Esophagus muscularis mucosa (tissue), 4 donors: ENCODE results near the gene PHF21A. TPM values are rescaled to one million over a fixed set of nuclear protein-coding genes. Genes with fewer than 3 reads are reported as not detected.

Experiments
- DNase-seq: peaks from one replicate; pipeline ENCODE4 v3.0.0-alpha.2; 2017; ENCODE audit errors: extremely low spot score
- H3K27ac ChIP-seq, 4 donors: fragments of 200-600 bp; sonication (generic); replicated peaks in 1 of 4; 1 replicate in 3 of 4; 2 replicates in 1 of 4; pipeline ENCODE4 v1.5.1; 2016 to 2019; ENCODE audit warnings: mild to moderate bottlenecking in 1 of 4
- H3K27me3 ChIP-seq, 4 donors: fragments of 200-600 bp; sonication (generic); one replicate each; pipeline versions ENCODE4 v1.5.1 to v1.6.0; 2016 to 2019
- H3K36me3 ChIP-seq, 4 donors: fragments of 200-600 bp; sonication (generic); one replicate each; pipeline ENCODE4 v1.5.1; 2016 to 2019
- H3K4me1 ChIP-seq, 4 donors: fragments of 200-600 bp; sonication (generic); one replicate each; pipeline ENCODE4 v1.5.1; 2016 to 2019
- H3K4me3 ChIP-seq, 4 donors: fragments of 200-600 bp; sonication (generic); 1 replicate in 2 of 4; 2 replicates in 2 of 4; pipeline ENCODE4 v1.5.1; 2016 to 2019; ENCODE audit warnings: mild to moderate bottlenecking in 4 of 4, moderate library complexity in 1 of 4
- H3K9me3 ChIP-seq, 4 donors: fragments of 200-600 bp; sonication (generic); 1 replicate in 3 of 4; 2 replicates in 1 of 4; pipeline ENCODE4 v1.5.1; 2016 to 2019
- EP300 ChIP-seq: sonication (generic); formaldehyde crosslinking; IDR thresholded peaks from one replicate; pipeline ENCODE4 v1.6.1; 2017; ENCODE audit warnings: antibody characterized with exemption
- POLR2A ChIP-seq: fragments of 450-650 bp; IDR thresholded peaks from one replicate; pipeline ENCODE4 v1.6.1; 2017; ENCODE audit warnings: antibody characterized with exemption, moderate library complexity, mild to moderate bottlenecking, low read depth
- POLR2AphosphoS5 ChIP-seq, 2 donors: sonication (generic); formaldehyde crosslinking; IDR thresholded peaks; one replicate each; pipeline ENCODE4 v1.6.1; 2017; ENCODE audit warnings: antibody characterized with exemption in 2 of 2
- WGBS: methylation state at CpG from one replicate; pipeline ENCODE4 v1.1.5; 2018; 5-methylcytosine and 5-hydroxymethylcytosine counted together
- intact Hi-C: fragments of 100-400 bp; cut with DNase I; formaldehyde crosslinking; loops from one replicate; pipeline ENCODE4 v1.15.1; 2023
- total RNA-seq, 4 donors: library from RNA; depleted of rRNA; stranded (reverse); fragments of >200 nt; gene quantifications; one replicate each; pipeline versions ENCODE4 v1.1.0 to v1.2.1, GENCODE V29; 2016
- TF ChIP-seq, protein P1 (sequence below), 3 experiments: fragments of 200-600 bp in 2 of 3; fragments of 450-650 bp in 1 of 3; sonication (generic) in 2 of 3; IDR thresholded peaks; one replicate each; pipeline ENCODE4 v1.5.1; 2017 to 2019; ENCODE audit warnings: antibody characterized with exemption in 3 of 3, mild to moderate bottlenecking in 2 of 3, moderate library complexity in 1 of 3

The PHF21A gene
- total RNA-seq, 4 donors from 2014 or later, result 31.8 to 47.8 (median 36.1) TPM

- Histone ChIP-seq H3K36me3 (peaks cover 0 to 27% (median 23%) of the 10 kb centered on the region in 4 donors), H3K27me3 (peaks cover 0 to 21% (median 0%) of the 10 kb centered on the region in 4 donors), H3K4me1 (peaks cover 20 to 31% (median 26%) of the 10 kb centered on the region in 4 donors), H3K9me3 (no peaks in the 10 kb centered on the region), H3K4me3 (peak overlapping the region; percentile 61 to 84 (median 66)), H3K27ac (peak overlapping the region; percentile 62 to 79 (median 69))
- intact Hi-C loops, result no loop called here
- WGBS, result under 1% methylated on average over 45 of the region's 62 CpGs
- no peak for DNase-seq
- TF ChIP-seq POLR2AphosphoS5 (IDR thresholded peaks at IDR 0.05), result peak; percentile 32 to 54
- TF ChIP-seq, protein P1, sequence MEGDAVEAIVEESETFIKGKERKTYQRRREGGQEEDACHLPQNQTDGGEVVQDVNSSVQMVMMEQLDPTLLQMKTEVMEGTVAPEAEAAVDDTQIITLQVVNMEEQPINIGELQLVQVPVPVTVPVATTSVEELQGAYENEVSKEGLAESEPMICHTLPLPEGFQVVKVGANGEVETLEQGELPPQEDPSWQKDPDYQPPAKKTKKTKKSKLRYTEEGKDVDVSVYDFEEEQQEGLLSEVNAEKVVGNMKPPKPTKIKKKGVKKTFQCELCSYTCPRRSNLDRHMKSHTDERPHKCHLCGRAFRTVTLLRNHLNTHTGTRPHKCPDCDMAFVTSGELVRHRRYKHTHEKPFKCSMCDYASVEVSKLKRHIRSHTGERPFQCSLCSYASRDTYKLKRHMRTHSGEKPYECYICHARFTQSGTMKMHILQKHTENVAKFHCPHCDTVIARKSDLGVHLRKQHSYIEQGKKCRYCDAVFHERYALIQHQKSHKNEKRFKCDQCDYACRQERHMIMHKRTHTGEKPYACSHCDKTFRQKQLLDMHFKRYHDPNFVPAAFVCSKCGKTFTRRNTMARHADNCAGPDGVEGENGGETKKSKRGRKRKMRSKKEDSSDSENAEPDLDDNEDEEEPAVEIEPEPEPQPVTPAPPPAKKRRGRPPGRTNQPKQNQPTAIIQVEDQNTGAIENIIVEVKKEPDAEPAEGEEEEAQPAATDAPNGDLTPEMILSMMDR (IDR thresholded peaks at IDR 0.05), result no peak
- TF ChIP-seq POLR2A, result no peak
Measured at GRCh38 chr11:45899448-45900174, 221.6 kb downstream of the PHF21A start.

DNA sequence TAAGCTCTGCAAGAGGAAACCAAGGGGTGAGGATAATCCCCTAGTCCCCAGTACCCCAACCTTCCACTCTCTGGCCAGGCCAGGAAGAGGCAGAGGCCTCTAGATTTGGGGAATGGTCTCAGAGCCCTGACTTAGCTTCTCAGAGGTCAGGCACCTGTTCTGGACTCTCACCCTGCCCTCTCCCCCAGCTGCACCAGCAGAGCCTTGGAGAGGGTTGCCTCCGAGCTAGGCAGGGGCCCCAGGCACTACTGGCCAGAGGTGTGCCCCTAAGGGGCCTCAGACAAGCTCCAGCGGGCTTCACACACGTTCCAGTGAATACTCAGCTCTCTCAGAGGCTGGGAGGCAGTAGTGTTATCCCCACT is 222.2 kb downstream of the PHF21A start:
- intact Hi-C loops, result no loop called here
- no peak for TF ChIP-seq EP300
- TF ChIP-seq, protein P1 (IDR thresholded peaks at IDR 0.05), result no peak
- no peak for TF ChIP-seq POLR2AphosphoS5 (IDR thresholded peaks at IDR 0.05)
- no peak for TF ChIP-seq POLR2A

GRCh38 chr11:45897556-45897955 is 223.7 kb downstream of the PHF21A start:
- 92% methylated on average over 5 of the region's 6 CpGs for WGBS
- Histone ChIP-seq H3K36me3 (peaks cover 0 to 6% (median 4%) of the 10 kb centered on the region in 4 donors), H3K27ac (no peak overlapping the region), H3K4me1 (peaks cover 20 to 31% (median 26%) of the 10 kb centered on the region in 4 donors), H3K9me3 (no peaks in the 10 kb centered on the region), H3K27me3 (peaks cover 0 to 25% (median 0%) of the 10 kb centered on the region in 4 donors), H3K4me3 (no peak overlapping the region)
- intact Hi-C loops, result no loop called here
- TF ChIP-seq EP300 (no peak), POLR2A (no peak), POLR2AphosphoS5 (IDR thresholded peaks at IDR 0.05) (no peak)
- TF ChIP-seq, protein P1 (IDR thresholded peaks at IDR 0.05), result no peak
- DNase-seq, result no peak

More for the DNA sequence above, 222.2 kb downstream of the PHF21A start:
- Histone ChIP-seq H3K27ac (peak overlapping the region; percentile 62 to 79 (median 69)), H3K36me3 (peaks cover 0 to 21% (median 17%) of the 10 kb centered on the region in 4 donors), H3K27me3 (peaks cover 0 to 25% (median 0%) of the 10 kb centered on the region in 4 donors), H3K4me1 (peaks cover 20 to 31% (median 26%) of the 10 kb centered on the region in 4 donors), H3K9me3 (no peaks in the 10 kb centered on the region), H3K4me3 (peak overlapping the region; percentile 61 to 84 (median 66))
- WGBS, result 20% methylated on average over 3 of the region's 3 CpGs
- DNase-seq, result no peak

GRCh38 chr11:45896422-45896984 is 224.8 kb downstream of the PHF21A start:
- Histone ChIP-seq H3K27ac (no peak overlapping the region), H3K27me3 (peaks cover 0 to 25% (median 0%) of the 10 kb centered on the region in 4 donors), H3K36me3 (no peaks in the 10 kb centered on the region), H3K4me3 (no peak overlapping the region), H3K4me1 (peaks cover 20 to 27% (median 25%) of the 10 kb centered on the region in 4 donors), H3K9me3 (no peaks in the 10 kb centered on the region)
- TF ChIP-seq, protein P1 (IDR thresholded peaks at IDR 0.05), result no peak
- TF ChIP-seq EP300 (no peak), POLR2A (no peak), POLR2AphosphoS5 (IDR thresholded peaks at IDR 0.05) (no peak)
- intact Hi-C loops, result no loop called here
- 16% methylated on average over 5 of the region's 19 CpGs for WGBS
- no peak for DNase-seq
